ENCODE results near the gene EXOSC7.

Gene EXOSC7

GRCh38 chr3:45059132-45059531 lies 83.1 kb downstream of the EXOSC7 start:
- TF ChIP-seq TCF12 (IDR thresholded peaks at IDR 0.05; ENCODE audit: low read depth) (no peak), ZBTB7A (IDR thresholded peaks at IDR 0.05; ENCODE audit: low read depth) (no peak)
- TF ChIP-seq, protein P1, sequence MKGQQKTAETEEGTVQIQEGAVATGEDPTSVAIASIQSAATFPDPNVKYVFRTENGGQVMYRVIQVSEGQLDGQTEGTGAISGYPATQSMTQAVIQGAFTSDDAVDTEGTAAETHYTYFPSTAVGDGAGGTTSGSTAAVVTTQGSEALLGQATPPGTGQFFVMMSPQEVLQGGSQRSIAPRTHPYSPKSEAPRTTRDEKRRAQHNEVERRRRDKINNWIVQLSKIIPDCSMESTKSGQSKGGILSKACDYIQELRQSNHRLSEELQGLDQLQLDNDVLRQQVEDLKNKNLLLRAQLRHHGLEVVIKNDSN (IDR thresholded peaks at IDR 0.05), result no peak

- TF ChIP-seq TCF12 (IDR thresholded peaks at IDR 0.05; ENCODE audit: low read depth), result no peak
- no peak for TF ChIP-seq NFIC (IDR thresholded peaks at IDR 0.05)
- TF ChIP-seq, protein P1 (IDR thresholded peaks at IDR 0.05), result no peak
- TF ChIP-seq MAX (IDR thresholded peaks at IDR 0.05), result no peak
- TF ChIP-seq FOXM1 (IDR thresholded peaks at IDR 0.05; ENCODE audit: borderline replicate concordance, low read depth), result no peak
- TF ChIP-seq TEAD4 (IDR thresholded peaks at IDR 0.05), result no peak
- no peak for TF ChIP-seq ZBTB7A (IDR thresholded peaks at IDR 0.05; ENCODE audit: low read depth)
- no peak for TF ChIP-seq CREB1 (IDR thresholded peaks at IDR 0.05; ENCODE audit: low read depth)
Measured at GRCh38 chr3:45060165-45060892, 84.3 kb downstream of the EXOSC7 start.
